OCI-LY7 (cell line): ENCODE measurements around the gene PPM1N.

Experiments used
- CTCF ChIP-seq: fragments of 200-600 bp; sonication (generic); conservative IDR thresholded peaks from 2 replicates; pipeline ENCODE4 v1.5.1; 2014; ENCODE audit warnings: mild to moderate bottlenecking, antibody characterized with exemption, low read length, moderate library complexity, mixed read lengths
- EZH2phosphoT487 ChIP-seq: fragments of 200-600 bp; sonication (generic); IDR thresholded peaks from 2 replicates; pipeline ENCODE4 v1.6.1; 2018; ENCODE audit warnings: low read depth, borderline replicate concordance, mild to moderate bottlenecking, mixed run types, antibody characterized with exemption, low read length, moderate library complexity, mixed read lengths

DNA sequence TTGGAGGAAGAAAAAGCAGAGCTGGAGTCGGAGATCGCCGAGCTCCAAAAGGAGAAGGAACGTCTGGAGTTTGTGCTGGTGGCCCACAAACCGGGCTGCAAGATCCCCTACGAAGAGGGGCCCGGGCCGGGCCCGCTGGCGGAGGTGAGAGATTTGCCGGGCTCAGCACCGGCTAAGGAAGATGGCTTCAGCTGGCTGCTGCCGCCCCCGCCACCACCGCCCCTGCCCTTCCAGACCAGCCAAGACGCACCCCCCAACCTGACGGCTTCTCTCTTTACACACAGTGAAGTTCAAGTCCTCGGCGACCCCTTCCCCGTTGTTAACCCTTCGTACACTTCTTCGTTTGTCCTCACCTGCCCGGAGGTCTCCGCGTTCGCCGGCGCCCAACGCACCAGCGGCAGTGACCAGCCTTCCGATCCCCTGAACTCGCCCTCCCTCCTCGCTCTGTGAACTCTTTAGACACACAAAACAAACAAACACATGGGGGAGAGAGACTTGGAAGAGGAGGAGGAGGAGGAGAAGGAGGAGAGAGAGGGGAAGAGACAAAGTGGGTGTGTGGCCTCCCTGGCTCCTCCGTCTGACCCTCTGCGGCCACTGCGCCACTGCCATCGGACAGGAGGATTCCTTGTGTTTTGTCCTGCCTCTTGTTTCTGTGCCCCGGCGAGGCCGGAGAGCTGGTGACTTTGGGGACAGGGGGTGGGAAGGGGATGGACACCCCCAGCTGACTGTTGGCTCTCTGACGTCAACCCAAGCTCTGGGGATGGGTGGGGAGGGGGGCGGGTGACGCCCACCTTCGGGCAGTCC lies 25.5 kb upstream of the PPM1N start:
- no peak for TF ChIP-seq CTCF
- TF ChIP-seq EZH2phosphoT487, result no peak
